Fibroblast of skin of back (primary cell): ENCODE data around the gene SP110.
"Not testable (repeated sequence)": the region's sequence is repeated elsewhere in the genome, so short reads cannot be mapped to it uniquely, and the experiment has no call there.

ENCODE experiments used
- DNase-seq: peaks from one replicate; pipeline ENCODE4 v3.0.0-alpha.2; 2013

The SP110 gene

DNA sequence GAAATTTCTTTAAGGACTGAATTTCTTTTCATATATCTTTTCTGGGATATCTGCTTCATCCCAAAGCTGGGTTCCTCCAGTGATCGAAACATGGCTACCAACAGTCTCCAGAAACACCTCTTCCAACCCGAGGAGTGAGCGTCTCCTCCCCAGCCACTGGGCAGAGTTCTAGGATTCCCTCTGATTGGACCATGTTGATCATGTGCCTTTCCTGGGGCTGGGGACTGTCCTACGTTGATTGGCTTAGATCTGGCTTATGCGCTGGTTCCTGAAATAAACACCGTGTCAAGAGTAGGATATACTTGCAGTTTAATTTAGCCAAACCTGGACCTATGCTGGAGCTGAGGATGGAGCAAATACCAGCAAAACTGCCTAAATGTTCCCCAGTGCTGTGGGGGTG, 95.5 kb downstream of the SP110 start:
- no peak for DNase-seq

DNA sequence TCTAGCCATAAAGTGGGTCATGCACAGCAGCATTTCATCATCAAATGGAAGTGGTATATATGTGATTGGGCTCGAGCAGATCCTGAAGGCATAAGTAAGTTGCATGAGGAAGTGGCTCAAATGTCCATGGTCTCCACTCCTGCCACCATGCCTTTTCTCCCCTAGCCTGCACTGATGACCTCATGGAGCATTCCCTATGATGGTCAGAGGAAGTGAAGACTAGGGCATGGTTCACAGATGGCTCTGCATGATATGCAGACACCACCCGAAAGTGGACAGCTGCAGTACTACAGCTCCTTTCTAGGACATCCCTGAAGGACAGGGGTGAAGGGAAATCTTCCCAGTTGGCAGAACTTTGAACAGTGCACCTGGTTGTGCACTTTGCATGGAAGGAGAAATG, 99.4 kb downstream of the SP110 start:
- DNase-seq, result not testable (repeated sequence)

DNA sequence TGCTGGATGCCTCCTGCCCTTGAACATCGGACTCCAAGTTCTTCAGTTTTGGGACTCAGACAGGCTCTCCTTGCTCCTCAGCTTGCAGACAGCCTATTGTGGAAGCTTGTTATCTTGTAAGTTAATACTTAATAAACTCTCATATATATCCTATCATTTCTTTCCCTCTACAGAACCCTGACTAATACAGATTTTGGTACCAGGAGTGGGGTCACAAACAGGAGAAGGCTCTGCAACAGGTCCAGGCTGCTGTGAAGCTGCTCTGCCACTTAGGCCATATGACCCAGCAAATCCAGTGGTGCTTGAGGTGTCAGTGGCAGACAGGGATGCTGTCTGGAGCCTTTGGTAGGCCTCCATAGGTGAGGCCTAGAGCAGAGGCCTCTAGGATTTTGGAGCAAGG, 100.0 kb downstream of the SP110 start:
- not testable (repeated sequence) for DNase-seq
